HCT116 (cell line): Measurements from ENCODE around the gene RAP1GAP2.
A peak's percentile ranks its signal among the peaks of the same experiment; 100 is the strongest.

Experiments
- CTCF ChIP-seq, 3 experiments: fragments of 200-600 bp in 1 of 3; sonication (generic) in 1 of 3; IDR thresholded peaks in 2 of 3; conservative IDR thresholded peaks in 1 of 3; 2 replicates each; pipeline ENCODE4 v1.5.1; 2012 to 2017; ENCODE audit warnings: low read depth in 2 of 3, low read length in 2 of 3, antibody characterized with exemption in 1 of 3, borderline replicate concordance in 1 of 3, control low read depth in 1 of 3, mild to moderate bottlenecking in 1 of 3, mixed read lengths in 1 of 3, mixed run types in 1 of 3, moderate library complexity in 1 of 3; ENCODE audit not compliant: insufficient read depth in 1 of 3
- EZH2phosphoT487 ChIP-seq: fragments of 200-600 bp; IDR thresholded peaks from 2 replicates; pipeline ENCODE4 v1.6.1; 2018; ENCODE audit warnings: antibody characterized with exemption, borderline replicate concordance
- JUND ChIP-seq: IDR thresholded peaks from 2 replicates; pipeline ENCODE4 v1.6.1; 2012
- POLR2A ChIP-seq: IDR thresholded peaks from 2 replicates; pipeline ENCODE4 v1.7.0; 2011; ENCODE audit warnings: borderline replicate concordance; ENCODE audit not compliant: insufficient read depth, insufficient read length; ENCODE audit errors: extremely low read depth
- POLR2AphosphoS5 ChIP-seq: IDR thresholded peaks from 2 replicates; pipeline ENCODE4 v1.6.1; 2011; ENCODE audit warnings: mild to moderate bottlenecking, low read depth, low read length, moderate library complexity
- RAD21 ChIP-seq: IDR thresholded peaks from 2 replicates; pipeline ENCODE4 v1.6.1; 2012; ENCODE audit warnings: low read depth, mild to moderate bottlenecking
- REST ChIP-seq: IDR thresholded peaks from 2 replicates; pipeline ENCODE4 v1.6.1; 2012; ENCODE audit warnings: low read depth
- SIN3A ChIP-seq: IDR thresholded peaks from 2 replicates; pipeline ENCODE4 v1.6.1; 2012; ENCODE audit warnings: low read depth
- YY1 ChIP-seq: IDR thresholded peaks from 2 replicates; pipeline ENCODE4 v1.6.1; 2011; ENCODE audit warnings: low read length, low read depth, moderate library complexity, mild to moderate bottlenecking; ENCODE audit not compliant: insufficient replicate concordance; ENCODE audit errors: extremely low read depth
- ZBTB33 ChIP-seq: IDR thresholded peaks from 2 replicates; pipeline ENCODE4 v1.6.1; 2011; ENCODE audit warnings: mild to moderate bottlenecking, low read length, moderate library complexity; ENCODE audit not compliant: insufficient replicate concordance; ENCODE audit errors: extremely low read depth
- ZFX ChIP-seq: fragments of 450-650 bp; IDR thresholded peaks from 2 replicates; pipeline ENCODE4 v1.6.1; 2017
- ZNF274 ChIP-seq: fragments of 200-500 bp; sonication (Bioruptor generic); IDR thresholded peaks from 2 replicates; pipeline ENCODE4 v1.6.1; 2014; ENCODE audit warnings: mild to moderate bottlenecking, low read depth, low read length, inconsistent platforms

GRCh38 chr17:2949469-2950044 lies 153.3 kb downstream of the RAP1GAP2 start:
- no peak for TF ChIP-seq ZBTB33
- TF ChIP-seq CTCF (IDR thresholded peaks at IDR 0.05 in 2 of 3, conservative IDR thresholded peaks at IDR 0.05 in 1 of 3; ENCODE audit: borderline replicate concordance in 1 of 3, insufficient read depth in 1 of 3, low read depth in 2 of 3, low read length in 2 of 3), result no peak
- TF ChIP-seq EZH2phosphoT487, result no peak
- TF ChIP-seq ZFX, result no peak
- no peak for TF ChIP-seq POLR2A
- no peak for TF ChIP-seq YY1
- TF ChIP-seq RAD21, result peak; percentile 26; the same call in 1 of the 2 replicates
- TF ChIP-seq ZNF274, result no peak
- TF ChIP-seq POLR2AphosphoS5, result peak; percentile 46
- TF ChIP-seq SIN3A, result no peak
- no peak for TF ChIP-seq REST
- TF ChIP-seq JUND, result peak; percentile 82
